Activated CD8-positive, alpha-beta memory T cell treated with anti-CD3 and anti-CD28 coated beads, Interleukin-2, amount 50 U/mL, for 24 hours (primary cell): Measurements from ENCODE around the gene FSTL3.

Experiments
- DNase-seq: peaks from one replicate; pipeline ENCODE4 v3.0.0-alpha.2; 2020; ENCODE audit errors: extremely low read depth

Gene FSTL3

DNA sequence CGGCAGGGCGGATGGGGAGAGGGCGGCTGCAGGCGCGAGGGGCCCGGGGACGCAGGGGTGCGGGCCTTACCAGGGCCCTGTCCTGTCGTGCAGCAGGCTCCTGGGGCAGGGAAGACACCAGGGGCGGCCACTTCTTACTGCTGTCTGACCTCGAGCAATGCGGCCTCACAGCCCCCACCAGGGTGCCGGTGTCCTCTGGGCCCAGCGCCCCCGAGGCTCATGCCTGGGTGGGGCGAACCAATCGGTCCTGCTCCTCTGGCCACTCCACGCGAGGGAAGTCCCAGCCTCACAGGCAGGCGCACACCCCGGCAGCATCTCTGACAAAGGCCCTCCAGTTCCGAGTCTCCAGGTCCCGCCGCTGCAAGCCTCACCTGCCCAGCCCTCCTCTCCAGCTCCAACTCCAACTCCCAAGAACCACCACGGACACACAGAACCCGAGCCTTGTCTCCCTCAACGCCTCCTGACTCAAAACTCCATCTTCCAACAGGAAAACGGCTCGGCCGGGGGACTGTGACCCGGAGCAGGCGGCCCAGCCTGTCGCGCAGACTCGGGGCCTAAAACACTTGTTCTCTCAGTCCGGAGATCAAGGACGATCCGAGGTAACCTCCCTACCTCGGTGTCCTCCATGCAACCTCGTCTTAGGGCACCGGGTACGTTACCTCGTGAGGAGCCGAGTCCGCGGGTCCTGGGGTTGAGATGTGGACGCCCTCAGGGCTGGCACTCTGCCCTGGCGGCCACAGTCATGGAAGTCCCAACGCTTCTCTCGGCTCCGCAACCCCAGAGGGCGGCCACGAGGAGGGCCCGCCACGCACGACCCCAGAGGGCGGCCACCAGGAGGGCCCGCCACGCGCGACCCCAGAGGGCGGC, 30.0 kb upstream of the FSTL3 start:
- DNase-seq, result no peak

DNA sequence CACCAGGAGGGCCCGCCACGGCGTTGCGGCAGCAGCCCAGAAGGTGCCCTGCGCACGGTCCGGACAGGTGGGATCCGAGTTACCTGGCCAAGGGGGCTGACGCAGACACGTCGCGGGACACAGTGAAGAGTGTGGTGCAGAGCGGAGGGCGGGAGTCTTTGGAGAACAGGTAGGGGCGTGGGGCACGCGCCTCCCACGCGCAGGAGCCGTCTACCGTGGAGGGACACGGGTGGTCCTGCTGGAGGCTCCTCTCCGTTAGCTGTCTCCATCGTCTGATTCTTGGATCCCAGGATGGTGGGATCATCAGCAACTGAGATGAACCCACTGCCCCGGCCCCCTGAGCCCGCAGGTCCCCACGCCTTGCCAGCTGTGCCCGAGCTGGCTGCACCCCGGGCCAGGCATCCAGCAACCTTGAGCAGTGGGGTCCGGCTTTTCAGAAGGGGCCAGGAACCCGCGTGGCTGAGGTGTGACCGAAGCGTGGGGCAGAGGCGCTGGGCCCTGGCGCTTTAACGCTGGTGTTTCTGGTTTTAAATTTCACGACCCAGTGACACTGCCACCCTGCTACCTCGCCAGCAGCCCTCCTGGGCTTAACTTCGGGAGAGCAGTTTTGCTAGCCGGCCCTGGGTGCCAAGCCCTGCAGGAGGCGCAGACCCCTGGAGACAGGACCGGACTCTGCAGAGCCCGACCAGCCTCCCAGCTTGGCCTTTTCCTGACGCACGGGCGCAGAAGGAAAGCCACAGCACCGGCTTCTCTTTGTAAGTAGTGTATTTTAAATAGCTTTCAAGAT, 29.2 kb upstream of the FSTL3 start:
- DNase-seq, result no peak

DNA sequence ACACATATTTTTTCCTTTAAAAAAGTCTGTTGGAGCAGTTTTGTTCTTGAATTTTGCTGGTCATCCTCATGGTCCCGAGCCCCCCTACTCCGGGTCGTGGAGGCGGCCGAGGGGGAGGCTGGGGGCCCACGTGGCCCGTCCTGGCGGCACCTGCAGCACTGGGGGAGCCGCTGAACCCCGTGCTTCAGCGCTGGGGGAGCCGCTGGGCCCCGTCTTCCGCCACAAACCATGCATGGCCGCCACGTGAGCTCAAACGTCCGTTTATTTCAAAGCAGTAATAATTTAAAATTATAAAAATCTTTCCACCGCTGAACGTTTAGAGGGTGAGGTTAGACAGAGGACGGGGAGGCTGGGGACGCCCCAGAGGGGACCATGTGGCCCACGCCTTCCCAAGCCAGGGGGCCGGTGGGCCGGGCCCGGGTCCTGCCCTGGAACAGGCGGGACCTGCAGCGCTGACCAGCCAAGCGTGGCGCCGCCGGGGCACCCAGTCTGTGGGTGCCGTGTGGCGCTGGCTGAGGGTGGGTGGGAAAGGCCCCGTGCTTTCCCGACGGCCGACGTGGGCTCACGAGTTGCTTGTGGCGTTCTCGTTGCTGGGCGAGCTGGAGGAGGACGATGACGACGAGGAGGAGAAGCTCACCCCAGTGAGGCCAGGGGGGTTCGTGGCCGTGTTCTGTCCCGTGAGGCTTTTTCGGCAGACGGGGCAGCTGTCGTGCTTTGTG, 28.5 kb upstream of the FSTL3 start:
- no peak for DNase-seq

DNA sequence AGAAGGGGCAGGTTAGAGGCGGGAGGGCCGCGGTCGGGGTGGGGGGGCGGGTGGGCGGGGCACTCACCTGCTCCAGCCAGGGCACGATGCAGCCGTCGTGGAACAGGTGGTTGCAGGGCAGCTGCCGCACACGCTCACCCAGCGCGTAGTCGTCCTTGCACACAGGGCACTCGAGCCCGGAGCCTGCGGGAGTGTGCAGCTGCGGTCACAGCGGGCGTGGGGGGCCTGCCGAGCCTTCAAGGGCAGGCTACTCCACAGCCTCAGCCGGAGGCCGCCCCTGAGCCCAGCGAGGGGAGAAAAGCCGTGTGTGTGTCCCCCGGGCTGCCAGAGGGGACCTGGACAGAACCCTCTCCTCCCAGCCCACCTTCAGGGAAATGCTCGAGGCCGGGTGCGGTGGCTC, 27.9 kb upstream of the FSTL3 start:
- DNase-seq, result no peak

DNA sequence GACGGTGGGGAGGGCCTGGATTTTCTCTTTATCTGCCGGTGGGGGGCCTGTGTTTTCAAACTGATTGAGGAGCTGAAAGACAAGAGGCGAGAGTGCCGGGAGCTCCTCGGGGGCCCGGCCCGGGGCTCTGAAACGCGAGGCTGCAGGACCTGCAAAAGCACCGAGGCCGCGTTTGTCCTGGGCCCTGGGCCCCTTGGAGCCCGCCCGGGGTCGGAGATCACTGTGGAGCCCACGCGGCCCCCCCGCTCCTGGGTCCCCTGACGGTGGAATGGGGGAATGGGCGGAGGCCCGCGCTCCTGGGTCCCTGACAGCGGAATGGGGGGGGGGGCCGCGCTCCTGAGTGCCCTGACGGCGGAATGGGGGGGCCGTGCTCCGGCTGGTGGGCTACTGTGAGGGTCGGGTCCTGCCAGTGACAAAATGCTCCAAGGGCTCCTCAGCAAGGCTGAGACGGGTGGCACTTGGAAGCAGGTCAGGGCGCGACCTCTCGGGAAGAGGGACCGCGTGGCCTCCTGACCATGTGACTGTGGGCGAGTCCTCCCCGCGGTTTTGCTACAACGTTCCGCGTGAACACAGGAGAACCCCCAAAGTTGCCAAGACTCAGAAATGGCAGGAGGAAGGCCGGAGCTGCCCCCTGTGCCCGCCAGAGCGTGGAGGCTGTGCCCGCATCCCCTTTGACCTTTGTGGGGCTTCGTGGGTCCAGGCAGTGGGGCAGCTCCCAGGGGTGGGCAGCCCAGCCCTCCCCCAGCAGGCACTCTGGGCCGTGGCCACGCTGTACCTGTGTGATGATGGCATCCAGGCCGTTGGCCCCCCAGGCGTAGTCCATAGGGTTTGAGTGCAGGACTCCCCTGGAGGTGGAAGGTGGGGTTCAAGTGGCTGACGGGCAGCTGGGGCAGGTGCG, 27.0 kb upstream of the FSTL3 start:
- no peak for DNase-seq

- no peak for DNase-seq
These were observed 26.1 kb upstream of the FSTL3 start for GRCh38 chr19:650121-650520.

DNA sequence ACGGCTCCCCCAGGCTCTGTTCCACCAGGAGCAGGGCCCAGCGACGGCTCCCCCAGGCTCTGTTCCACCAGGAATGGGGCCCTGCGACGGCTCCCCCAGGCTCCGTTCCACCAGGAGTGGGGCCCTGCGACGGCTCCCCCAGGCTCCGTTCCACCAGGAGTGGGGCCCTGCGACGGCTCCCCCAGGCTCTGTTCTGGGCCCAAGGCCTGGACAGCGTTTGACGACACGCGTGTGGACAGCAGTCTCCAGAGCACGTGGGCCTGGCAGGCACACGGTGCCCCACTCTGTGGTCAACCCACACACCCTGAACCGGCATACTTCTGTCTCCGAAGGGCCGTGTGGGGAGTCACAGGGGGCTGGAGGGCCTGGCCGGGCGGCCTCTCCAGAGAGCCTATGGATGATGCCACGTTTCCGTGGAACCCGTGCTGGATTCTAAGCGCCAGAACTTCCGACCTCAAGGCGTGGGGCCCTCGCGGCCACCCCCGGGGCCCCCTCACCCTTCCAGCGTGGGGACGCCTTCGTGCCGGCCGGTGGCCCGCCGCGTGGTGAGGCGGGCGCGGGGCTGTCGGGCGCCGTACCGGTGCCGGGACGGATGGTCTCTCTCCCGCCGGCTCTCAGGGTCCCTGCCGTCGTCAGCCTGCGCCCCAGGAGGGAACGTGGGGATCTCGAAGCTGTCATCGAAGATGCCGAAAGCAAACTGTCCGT, 24.9 kb upstream of the FSTL3 start:
- no peak for DNase-seq

GRCh38 chr19:651991-652390, 24.2 kb upstream of the FSTL3 start:
- DNase-seq, result no peak

GRCh38 chr19:652467-653389, 23.5 kb upstream of the FSTL3 start:
- no peak for DNase-seq

GRCh38 chr19:653425-653824, 22.8 kb upstream of the FSTL3 start:
- no peak for DNase-seq

GRCh38 chr19:655691-656090, 20.5 kb upstream of the FSTL3 start:
- no peak for DNase-seq

- no peak for DNase-seq
These were observed 19.2 kb upstream of the FSTL3 start for GRCh38 chr19:656751-657559.

DNA sequence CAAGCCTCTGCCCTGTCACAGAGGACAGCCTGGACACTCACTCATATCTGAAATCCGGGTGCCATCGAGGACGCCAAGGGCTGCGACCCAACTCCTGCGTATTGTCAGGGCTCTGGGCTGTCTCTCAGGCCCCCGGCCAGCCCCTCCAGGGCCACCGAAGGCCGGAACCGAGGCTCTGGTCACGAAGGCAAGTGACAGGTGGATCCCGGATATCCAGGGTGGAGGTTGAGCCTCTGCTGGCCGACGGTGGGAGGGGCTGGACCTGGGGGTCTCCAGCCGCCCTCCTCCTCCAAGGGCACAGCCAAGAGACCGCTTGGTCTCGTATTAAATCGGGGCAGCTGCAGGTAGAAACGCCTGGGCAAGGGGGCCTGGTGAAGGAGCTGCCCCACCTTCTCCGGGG, 18.6 kb upstream of the FSTL3 start:
- no peak for DNase-seq

- no peak for DNase-seq
These were observed 17.9 kb upstream of the FSTL3 start for GRCh38 chr19:658059-658839.

DNA sequence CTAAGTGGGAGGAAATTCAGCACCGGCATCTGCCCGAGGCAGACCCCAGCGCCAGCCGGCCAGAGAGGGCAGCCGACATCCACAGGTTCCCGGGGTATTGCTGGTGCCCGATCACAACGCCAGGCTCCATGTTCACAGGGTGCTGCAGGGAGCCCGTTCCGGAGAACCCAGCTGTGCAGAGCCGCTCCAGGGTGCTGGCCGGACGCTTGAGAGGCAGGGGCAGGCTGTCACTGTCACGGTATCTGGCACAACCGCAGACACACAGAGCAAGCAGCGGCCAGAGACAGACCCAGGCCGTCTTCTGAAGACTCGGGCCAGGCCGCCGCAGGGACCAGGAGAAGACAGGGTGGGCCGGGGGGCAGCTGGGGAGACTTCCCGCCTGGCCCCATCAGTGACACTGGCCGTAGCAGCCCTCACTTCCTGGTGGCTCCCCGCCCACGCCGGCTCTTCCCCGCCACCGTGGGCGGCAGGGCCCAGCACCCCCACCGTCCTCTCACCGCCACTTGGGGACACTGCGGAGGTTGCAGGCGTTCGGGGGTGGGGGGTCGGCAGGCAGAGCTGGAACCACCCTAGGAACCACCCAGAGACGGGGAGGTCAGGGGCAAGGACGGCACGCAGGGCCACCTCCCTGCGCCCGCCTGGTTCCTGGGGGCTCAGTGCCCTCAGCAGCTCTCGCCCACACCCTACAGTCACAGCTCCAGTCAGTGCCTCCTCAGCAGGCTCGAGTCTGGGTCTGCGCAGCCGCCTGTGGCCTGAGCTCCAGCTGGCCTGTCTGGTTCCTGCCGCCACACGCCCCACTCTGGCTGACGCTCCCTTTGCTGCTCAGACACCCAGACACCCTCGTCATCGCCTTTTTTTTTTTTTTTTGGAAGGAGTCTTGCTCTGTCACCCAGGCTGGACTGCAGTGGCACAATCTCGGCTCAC, 17.0 kb upstream of the FSTL3 start:
- DNase-seq, result no peak

GRCh38 chr19:660793-661426, 15.3 kb upstream of the FSTL3 start:
- DNase-seq, result no peak
